ENCODE data around the gene FAM114A1.

- TF ChIP-seq GATA2 (IDR thresholded peaks at IDR 0.05; ENCODE audit: low read depth, low read length) (no peak), GATA3 (IDR thresholded peaks at IDR 0.05; ENCODE audit: low read depth, low read length) (no peak)
Measured at GRCh38 chr4:38894322-38894982, 26.8 kb downstream of the FAM114A1 start.
